Measurements from ENCODE around the gene QTRT2. TPM values are rescaled to one million over a fixed set of nuclear protein-coding genes. Genes with fewer than 3 reads are reported as not detected.

QTRT2 gene
- total and polyA plus RNA-seq, 2 donors (not counting 1 experiment from before 2014, with no cell fraction given), result 8.8 to 13.5 TPM

- H3K9ac ChIP-seq (ENCODE audit: insufficient read depth, low read length), result no peak overlapping the region
These were observed 37.1 kb upstream of the QTRT2 start for GRCh38 chr3:114019486-114019885.

GRCh38 chr3:114020907-114021306, 35.6 kb upstream of the QTRT2 start:
- Histone ChIP-seq H4K20me1 (ENCODE audit: control insufficient read depth, extremely low read depth, insufficient read depth, low read length) (no peaks in the 10 kb centered on the region), H3K4me1 (ENCODE audit: control insufficient read depth, extremely low read depth, insufficient read depth, low read length) (no peaks in the 10 kb centered on the region), H3K4me2 (ENCODE audit: extremely low read depth, insufficient read depth, low read length) (no peak overlapping the region), H3K79me2 (ENCODE audit: control insufficient read depth, insufficient read depth, low read length) (no peaks in the 10 kb centered on the region), H3K9me3 (ENCODE audit: control insufficient read depth, insufficient read depth, low read depth, low read length) (no peaks in the 10 kb centered on the region), H3K9ac (ENCODE audit: insufficient read depth, low read length) (no peak overlapping the region), H3K27me3 (ENCODE audit: control insufficient read depth, insufficient read depth, low read length) (no peaks in the 10 kb centered on the region), H3K27ac (ENCODE audit: insufficient read depth, low read length) (no peak overlapping the region), H2AFZ (ENCODE audit: low read length) (no peak overlapping the region), H3K36me3 (ENCODE audit: control insufficient read depth, insufficient read depth, low read length) (no peaks in the 10 kb centered on the region), H3K4me3 (replicated peaks in 1 of 4; ENCODE audit: control extremely low read depth in 1 of 4, insufficient read depth in 1 of 4, low read depth in 3 of 4, low read length in 4 of 4) (no peak overlapping the region)
- no peak for TF ChIP-seq CTCF (conservative IDR thresholded peaks at IDR 0.05 in 1 of 2, IDR thresholded peaks at IDR 0.05 in 1 of 2; ENCODE audit: low read depth in 1 of 2, low read length in 2 of 2)
- no peak for TF ChIP-seq EZH2 (IDR thresholded peaks at IDR 0.05; ENCODE audit: low read length, missing control alignments)
- no peak for DNase-seq (ENCODE audit: low read depth in 2 of 2)

More at GRCh38 chr3:114019486-114019885, 37.1 kb upstream of the QTRT2 start:
- TF ChIP-seq CTCF (conservative IDR thresholded peaks at IDR 0.05 in 1 of 2, IDR thresholded peaks at IDR 0.05 in 1 of 2; ENCODE audit: low read depth in 1 of 2, low read length in 2 of 2), result no peak
- no peak for TF ChIP-seq EZH2 (IDR thresholded peaks at IDR 0.05; ENCODE audit: low read length, missing control alignments)
- Histone ChIP-seq H3K79me2 (ENCODE audit: control insufficient read depth, insufficient read depth, low read length) (no peaks in the 10 kb centered on the region), H3K9me3 (ENCODE audit: control insufficient read depth, insufficient read depth, low read depth, low read length) (no peaks in the 10 kb centered on the region), H2AFZ (ENCODE audit: low read length) (no peak overlapping the region), H3K4me3 (replicated peaks in 1 of 4; ENCODE audit: control extremely low read depth in 1 of 4, insufficient read depth in 1 of 4, low read depth in 3 of 4, low read length in 4 of 4) (no peak overlapping the region), H3K27ac (ENCODE audit: insufficient read depth, low read length) (no peak overlapping the region), H3K4me1 (ENCODE audit: control insufficient read depth, extremely low read depth, insufficient read depth, low read length) (no peaks in the 10 kb centered on the region), H3K27me3 (ENCODE audit: control insufficient read depth, insufficient read depth, low read length) (no peaks in the 10 kb centered on the region), H4K20me1 (ENCODE audit: control insufficient read depth, extremely low read depth, insufficient read depth, low read length) (no peaks in the 10 kb centered on the region), H3K4me2 (ENCODE audit: extremely low read depth, insufficient read depth, low read length) (no peak overlapping the region), H3K36me3 (ENCODE audit: control insufficient read depth, insufficient read depth, low read length) (no peaks in the 10 kb centered on the region)
- DNase-seq (ENCODE audit: low read depth in 2 of 2), result no peak

- no peak overlapping the region for H3K27ac ChIP-seq (ENCODE audit: insufficient read depth, low read length)
- no peak overlapping the region for H2AFZ ChIP-seq (ENCODE audit: low read length)
- no peaks in the 10 kb centered on the region for H3K79me2 ChIP-seq (ENCODE audit: control insufficient read depth, insufficient read depth, low read length)
- H3K9ac ChIP-seq (ENCODE audit: insufficient read depth, low read length), result no peak overlapping the region
- H3K4me3 ChIP-seq (replicated peaks in 1 of 4; ENCODE audit: control extremely low read depth in 1 of 4, insufficient read depth in 1 of 4, low read depth in 3 of 4, low read length in 4 of 4), result no peak overlapping the region
- no peaks in the 10 kb centered on the region for H3K36me3 ChIP-seq (ENCODE audit: control insufficient read depth, insufficient read depth, low read length)
- DNase-seq (ENCODE audit: low read depth in 2 of 2), result peak in 1 of 2 donors; percentile 16
- no peaks in the 10 kb centered on the region for H4K20me1 ChIP-seq (ENCODE audit: control insufficient read depth, extremely low read depth, insufficient read depth, low read length)
- no peaks in the 10 kb centered on the region for H3K4me1 ChIP-seq (ENCODE audit: control insufficient read depth, extremely low read depth, insufficient read depth, low read length)
- no peaks in the 10 kb centered on the region for H3K9me3 ChIP-seq (ENCODE audit: control insufficient read depth, insufficient read depth, low read depth, low read length)
- H3K27me3 ChIP-seq (ENCODE audit: control insufficient read depth, insufficient read depth, low read length), result no peaks in the 10 kb centered on the region
- TF ChIP-seq CTCF (conservative IDR thresholded peaks at IDR 0.05 in 1 of 2, IDR thresholded peaks at IDR 0.05 in 1 of 2; ENCODE audit: low read depth in 1 of 2, low read length in 2 of 2), result no peak
- TF ChIP-seq EZH2 (IDR thresholded peaks at IDR 0.05; ENCODE audit: low read length, missing control alignments), result no peak
- no peak overlapping the region for H3K4me2 ChIP-seq (ENCODE audit: extremely low read depth, insufficient read depth, low read length)
These were observed 34.3 kb upstream of the QTRT2 start for GRCh38 chr3:114022145-114022802.
